Measurements from ENCODE around the gene GRIN3B.

GRIN3B gene

GRCh38 chr19:964761-965694, 35.2 kb upstream of the GRIN3B start:
- no peak for DNase-seq

- DNase-seq, result no peak
Measured at GRCh38 chr19:966485-967088, 33.6 kb upstream of the GRIN3B start.

- DNase-seq, result peak in 2 of 4 experiments; percentile 35 to 54
Measured at GRCh38 chr19:970695-971094, 29.5 kb upstream of the GRIN3B start.

- DNase-seq, result no peak
Measured at GRCh38 chr19:971795-972194, 28.4 kb upstream of the GRIN3B start.

- DNase-seq, result no peak
Measured at GRCh38 chr19:972281-972680, 27.9 kb upstream of the GRIN3B start.

- no peak for DNase-seq
Measured at GRCh38 chr19:973726-974563, 26.3 kb upstream of the GRIN3B start.

- no peak for DNase-seq
Measured at GRCh38 chr19:974564-975257, 25.5 kb upstream of the GRIN3B start.

GRCh38 chr19:976476-976875, 23.7 kb upstream of the GRIN3B start:
- no peak for DNase-seq

- DNase-seq, result no peak
Measured at GRCh38 chr19:977058-977464, 23.2 kb upstream of the GRIN3B start.

GRCh38 chr19:979318-979741, 20.9 kb upstream of the GRIN3B start:
- DNase-seq, result no peak

GRCh38 chr19:980133-980998, 19.9 kb upstream of the GRIN3B start:
- peak; percentile 31 to 63 (median 41) for DNase-seq

- DNase-seq, result peak; percentile 76 to 92 (median 88)
Measured at GRCh38 chr19:982567-983170, 17.6 kb upstream of the GRIN3B start.

GRCh38 chr19:984165-984967, 15.9 kb upstream of the GRIN3B start, which contains the start of gene WDR18:
TSS of gene WDR18 (plus strand) at chr19:984345. CDS start at chr19:984354, 9 bp downstream.
- peak; percentile 94 to 98 (median 96) for DNase-seq

GRCh38 chr19:986083-986482, 14.1 kb upstream of the GRIN3B start:
- no peak for DNase-seq

GRCh38 chr19:988081-988480, 12.1 kb upstream of the GRIN3B start:
- DNase-seq, result no peak

- no peak for DNase-seq
Measured at GRCh38 chr19:988510-988909, 11.7 kb upstream of the GRIN3B start.

- DNase-seq, result no peak
Measured at GRCh38 chr19:989381-990081, 10.7 kb upstream of the GRIN3B start.

GRCh38 chr19:990119-990571, 10.1 kb upstream of the GRIN3B start:
- DNase-seq, result no peak

GRCh38 chr19:990746-991145, 9.5 kb upstream of the GRIN3B start:
- no peak for DNase-seq
